GM19035 (cell line): ENCODE data around the gene POLRMT.

Experiments used
- ATAC-seq: cut with Tn5 transposase; IDR thresholded peaks from one replicate; pipeline ENCODE4 v1.9.1; 2021; ENCODE audit not compliant: unreplicated experiment

POLRMT gene

DNA sequence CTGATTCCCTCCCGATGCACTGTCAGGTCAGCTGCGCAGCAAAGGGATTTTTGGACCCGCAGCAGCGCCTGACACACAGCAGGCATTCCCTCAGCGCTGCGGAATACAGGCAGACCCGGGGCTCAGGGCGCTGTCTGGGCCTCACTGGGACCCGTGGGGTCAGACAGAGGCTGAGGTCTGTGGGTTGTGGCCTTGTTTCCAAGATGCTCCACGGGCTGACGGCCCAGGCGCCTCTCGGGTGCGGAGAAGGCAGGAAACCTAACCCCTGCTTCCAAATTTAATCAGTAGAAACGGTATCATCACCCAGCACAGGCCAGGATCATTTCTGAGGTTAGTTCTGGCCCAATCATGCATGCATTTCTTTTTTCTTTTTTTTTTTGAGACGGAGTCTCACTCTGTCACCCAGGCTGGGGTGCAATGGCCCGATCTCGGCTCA is 30.4 kb upstream of the POLRMT start:
- peak; percentile 1 for ATAC-seq

DNA sequence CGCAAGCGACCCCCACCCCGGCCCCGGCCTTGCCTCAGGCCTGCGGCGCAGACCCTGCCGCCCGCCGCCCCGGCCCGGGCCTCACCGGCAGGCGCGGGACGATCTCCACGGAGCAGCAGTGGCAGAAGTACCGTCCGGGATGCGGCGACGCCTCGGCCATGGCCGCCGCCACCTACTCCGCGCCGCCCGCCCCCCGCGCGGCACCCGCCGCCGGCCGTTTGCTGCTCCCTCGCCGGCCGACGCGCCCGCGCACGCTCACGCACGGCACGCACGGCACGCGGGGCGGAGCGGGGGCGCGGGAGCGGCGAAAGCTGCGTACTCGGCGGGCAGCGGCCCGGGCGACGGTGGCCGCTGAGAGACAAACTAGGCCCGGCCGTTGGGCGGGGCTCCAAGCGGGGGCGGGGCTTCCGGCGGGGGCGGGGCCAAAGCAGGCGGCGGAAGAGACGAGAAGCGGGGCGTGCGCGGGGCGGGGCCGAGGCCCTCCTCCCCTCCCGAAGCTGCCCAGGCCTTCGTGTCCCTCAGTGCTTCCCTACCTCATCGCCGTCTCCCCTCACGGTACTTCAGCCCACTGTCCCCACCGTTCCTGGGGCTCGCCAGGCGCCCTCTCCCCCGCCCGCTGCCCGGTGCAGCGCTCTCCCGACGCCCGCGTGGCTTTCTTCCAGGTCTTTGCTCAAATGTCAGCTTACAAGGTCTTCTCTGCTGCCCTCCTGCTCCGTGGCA is 29.8 kb upstream of the POLRMT start, which contains the start of gene RNF126:
Gene RNF126 (minus strand): TSS at position 253 of the 720 bp plus-strand sequence. CDS start 93 bp downstream, at position 160.
- ATAC-seq, result peak; percentile 59

DNA sequence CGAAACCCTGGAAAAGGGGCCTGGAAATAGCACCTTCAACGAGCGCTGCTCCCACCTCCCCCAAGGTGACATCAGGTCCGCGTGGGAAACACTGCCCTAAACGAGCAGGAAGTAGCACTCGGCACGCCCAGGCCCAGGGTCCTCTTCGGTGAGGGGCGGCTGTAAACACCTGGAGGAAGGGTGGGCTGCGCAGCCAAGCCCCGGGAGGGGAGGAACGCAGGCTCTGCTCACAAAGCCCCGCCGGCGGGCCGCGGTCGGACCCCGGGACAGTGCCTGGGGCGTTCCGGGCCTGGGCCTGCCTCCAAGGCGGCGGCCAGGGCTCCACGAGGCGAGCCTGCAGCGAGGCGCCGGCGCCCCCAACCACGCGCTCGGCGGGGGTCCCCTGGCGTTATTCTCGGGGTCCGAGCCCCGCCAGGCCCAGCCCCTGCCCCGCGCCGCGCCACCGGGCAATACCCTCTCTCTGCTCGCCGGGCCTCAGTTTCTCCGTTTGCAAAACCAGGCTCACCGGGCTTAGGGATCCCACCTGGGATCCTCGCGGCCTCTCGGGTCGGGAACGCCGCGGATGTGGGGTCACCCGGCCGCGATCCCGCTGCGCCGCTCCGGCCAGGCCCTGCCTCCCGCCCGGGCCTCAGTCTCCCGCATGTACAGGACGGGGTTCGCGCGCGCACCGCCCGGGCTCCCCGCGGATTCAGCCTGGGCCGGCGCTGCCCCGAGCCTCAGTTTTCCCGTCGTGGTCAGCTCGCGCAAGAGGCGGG is 29.0 kb upstream of the POLRMT start:
- ATAC-seq, result peak; percentile 21

DNA sequence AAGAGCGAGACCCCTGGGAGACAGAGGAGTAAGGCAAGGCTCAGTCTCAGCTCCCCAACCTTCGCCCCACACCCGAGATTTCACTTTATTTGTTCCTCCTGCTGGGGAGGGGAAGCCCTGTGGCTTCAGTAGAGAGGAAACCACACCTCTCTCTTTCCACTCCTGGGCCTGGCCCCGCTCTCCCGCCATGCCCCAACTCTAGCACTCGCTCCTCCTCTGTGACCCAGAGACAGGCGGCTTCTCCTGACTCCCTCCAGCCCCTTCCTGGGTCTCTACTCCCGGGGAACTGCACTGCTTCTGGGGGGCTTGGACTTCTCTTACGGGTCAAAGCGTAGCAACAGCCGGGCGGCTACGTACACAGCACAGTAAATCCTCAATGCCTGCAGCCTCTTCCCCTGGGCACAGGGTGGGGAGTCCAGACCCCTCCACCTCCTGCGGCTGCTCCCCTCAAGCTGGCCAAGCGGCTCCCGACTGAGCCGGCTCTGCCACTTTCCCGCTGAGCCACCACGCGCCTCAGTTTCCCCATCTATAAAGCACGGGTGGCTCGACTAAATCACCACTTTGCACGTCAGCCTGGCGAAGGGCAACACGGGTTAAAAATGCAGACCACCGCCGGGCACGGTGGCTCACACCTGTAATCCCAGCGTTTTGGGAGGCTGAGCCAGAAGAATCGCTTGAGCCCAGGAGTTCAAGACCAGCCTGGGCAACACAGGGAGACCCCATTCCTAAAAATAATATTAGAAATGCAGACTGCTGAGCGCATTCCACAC is 28.3 kb upstream of the POLRMT start:
- ATAC-seq, result no peak

DNA sequence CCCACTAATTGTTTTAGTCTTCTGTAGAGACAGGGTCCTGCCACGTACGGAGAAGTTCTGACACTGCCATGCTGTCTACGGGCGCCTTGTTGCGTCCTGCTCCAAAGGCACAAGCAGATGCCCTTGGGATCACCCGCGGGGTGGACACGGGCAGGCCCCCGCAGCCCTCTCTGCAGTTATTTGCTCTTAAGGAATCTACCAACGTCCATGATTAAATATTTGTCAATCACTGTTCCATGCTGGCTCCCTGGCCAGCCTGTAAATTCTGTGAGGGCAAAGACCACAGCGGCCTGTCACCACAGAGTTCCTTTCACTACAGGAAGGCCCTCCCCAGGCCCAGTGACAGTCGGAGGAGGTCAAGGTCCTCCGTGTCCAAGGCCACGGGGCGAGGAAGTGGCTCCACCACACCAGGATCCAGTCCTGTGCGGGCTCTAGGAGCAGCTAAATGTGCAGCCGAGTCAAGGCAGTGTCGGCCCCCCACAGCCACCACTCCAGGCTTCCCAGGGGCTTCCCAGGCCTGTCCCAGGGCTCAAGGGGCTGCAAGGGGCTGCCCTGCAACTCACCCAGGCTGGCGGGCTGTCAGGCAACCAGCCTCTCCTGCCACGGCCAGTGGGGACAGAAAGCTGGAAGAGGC is 27.6 kb upstream of the POLRMT start:
- no peak for ATAC-seq

DNA sequence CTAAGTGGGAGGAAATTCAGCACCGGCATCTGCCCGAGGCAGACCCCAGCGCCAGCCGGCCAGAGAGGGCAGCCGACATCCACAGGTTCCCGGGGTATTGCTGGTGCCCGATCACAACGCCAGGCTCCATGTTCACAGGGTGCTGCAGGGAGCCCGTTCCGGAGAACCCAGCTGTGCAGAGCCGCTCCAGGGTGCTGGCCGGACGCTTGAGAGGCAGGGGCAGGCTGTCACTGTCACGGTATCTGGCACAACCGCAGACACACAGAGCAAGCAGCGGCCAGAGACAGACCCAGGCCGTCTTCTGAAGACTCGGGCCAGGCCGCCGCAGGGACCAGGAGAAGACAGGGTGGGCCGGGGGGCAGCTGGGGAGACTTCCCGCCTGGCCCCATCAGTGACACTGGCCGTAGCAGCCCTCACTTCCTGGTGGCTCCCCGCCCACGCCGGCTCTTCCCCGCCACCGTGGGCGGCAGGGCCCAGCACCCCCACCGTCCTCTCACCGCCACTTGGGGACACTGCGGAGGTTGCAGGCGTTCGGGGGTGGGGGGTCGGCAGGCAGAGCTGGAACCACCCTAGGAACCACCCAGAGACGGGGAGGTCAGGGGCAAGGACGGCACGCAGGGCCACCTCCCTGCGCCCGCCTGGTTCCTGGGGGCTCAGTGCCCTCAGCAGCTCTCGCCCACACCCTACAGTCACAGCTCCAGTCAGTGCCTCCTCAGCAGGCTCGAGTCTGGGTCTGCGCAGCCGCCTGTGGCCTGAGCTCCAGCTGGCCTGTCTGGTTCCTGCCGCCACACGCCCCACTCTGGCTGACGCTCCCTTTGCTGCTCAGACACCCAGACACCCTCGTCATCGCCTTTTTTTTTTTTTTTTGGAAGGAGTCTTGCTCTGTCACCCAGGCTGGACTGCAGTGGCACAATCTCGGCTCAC is 25.8 kb upstream of the POLRMT start:
- no peak for ATAC-seq

DNA sequence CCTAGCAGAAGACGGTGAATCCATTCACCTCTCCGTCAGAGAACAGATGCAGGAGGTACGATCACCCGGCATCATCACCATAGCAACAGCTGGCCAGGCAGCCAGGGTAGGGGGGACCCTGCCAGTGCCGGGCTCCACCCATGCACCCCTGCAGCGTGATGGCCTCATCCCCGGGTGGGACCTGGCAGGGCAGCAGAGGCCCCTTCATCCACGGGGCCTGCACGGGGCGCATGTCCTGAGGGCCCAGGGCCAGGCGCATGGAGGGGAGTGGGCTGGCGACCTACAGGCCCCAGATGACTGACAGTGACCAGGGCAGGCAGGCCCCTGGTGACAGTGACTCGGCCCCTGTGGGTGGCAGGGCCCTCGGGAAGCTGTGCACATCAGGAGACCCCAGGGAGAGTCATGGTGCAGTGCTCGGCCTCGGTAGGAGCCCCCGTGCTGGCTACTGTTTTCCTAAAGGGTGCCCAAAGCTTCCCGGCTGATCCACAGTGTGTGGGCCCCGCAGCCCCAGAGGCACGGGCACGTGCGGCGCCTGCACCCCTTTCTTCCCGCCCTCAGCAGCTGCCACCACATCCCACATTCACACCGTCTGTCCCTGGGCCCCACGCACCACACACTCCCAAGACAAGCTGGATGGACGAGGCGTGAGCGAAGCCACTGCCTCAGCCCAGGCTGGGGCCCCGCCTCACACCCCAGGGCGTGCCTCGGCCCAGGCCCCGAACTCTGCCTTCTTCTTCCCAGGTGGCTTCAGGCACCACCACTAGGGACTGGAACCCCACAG is 24.9 kb upstream of the POLRMT start:
- ATAC-seq, result no peak

DNA sequence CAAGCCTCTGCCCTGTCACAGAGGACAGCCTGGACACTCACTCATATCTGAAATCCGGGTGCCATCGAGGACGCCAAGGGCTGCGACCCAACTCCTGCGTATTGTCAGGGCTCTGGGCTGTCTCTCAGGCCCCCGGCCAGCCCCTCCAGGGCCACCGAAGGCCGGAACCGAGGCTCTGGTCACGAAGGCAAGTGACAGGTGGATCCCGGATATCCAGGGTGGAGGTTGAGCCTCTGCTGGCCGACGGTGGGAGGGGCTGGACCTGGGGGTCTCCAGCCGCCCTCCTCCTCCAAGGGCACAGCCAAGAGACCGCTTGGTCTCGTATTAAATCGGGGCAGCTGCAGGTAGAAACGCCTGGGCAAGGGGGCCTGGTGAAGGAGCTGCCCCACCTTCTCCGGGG is 24.3 kb upstream of the POLRMT start:
- ATAC-seq, result no peak

DNA sequence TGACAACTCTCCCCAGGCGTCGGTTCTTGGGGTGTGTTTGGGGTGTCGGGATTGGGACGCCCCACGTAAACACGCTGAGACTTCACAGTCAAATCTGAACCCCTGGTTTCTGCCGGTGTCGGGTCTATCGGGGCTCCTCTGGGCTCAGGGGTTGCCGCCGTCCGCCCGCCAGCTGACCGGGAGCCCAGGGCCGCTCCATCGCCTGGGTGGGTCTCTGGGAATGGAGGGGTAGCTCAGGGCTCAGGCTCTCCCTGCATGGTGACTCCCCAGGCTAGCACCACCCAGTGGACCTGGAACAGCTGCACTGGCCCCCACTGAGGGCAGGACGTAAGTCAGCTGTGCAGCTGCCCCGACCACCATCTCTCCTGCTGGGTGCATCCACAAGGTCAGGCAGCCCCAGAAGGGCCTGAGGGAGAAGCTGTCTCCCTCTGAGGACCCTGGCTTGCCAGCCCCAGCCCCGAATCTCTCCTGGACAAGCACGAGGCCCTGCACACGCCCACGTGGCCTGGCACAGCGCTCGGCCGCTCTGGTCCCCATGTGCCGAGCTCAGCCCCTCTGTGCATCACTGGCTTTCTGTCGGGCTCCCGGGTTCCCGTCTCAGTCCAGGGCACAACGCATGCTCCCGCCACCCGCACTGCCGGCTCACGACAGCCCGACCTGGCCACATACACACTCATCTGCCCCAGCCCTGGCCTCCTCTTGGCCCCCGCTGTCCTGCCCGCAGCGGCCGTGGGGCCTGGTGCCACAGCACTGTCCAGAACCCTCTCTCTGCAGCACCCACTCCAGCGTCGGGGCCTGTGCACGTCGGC is 23.6 kb upstream of the POLRMT start:
- no peak for ATAC-seq

DNA sequence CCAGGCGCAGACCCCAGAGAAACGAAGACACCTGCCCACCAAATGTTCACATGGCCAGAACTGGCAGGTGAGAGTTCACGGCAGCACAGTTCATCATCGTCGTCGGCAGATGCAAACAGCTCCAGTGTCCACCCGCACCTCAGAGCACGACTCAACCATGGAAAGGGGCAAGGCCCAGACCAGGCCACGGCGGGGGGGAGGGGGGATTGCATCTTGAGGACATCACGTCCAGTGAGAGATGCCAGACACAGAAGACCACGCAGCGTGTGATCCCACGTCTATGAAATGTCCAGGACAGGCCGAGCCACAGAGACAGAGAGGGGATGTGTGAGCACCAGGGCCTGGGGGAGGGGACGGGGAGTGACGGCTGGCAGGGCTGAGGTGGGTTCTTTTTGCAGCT is 22.4 kb upstream of the POLRMT start:
- ATAC-seq, result no peak

DNA sequence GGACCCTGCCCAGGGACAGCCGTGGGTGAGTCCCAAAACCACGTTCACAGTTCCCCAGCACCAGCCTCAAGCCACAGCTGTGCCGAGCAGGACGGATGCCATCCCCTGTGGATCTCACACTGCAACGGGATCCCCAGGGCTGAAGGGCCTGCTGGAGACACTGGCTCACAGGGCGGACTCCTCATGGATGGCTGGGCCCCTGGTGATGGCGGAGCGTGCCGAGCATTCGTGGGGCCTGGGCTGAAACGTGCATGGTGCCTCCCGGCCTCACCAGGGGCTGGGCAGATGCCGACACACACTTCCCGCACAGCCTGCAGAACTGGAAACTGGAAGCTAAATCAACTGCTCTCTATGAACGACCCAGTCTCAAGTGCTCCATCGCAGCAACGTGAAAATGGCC is 20.1 kb upstream of the POLRMT start:
- no peak for ATAC-seq

DNA sequence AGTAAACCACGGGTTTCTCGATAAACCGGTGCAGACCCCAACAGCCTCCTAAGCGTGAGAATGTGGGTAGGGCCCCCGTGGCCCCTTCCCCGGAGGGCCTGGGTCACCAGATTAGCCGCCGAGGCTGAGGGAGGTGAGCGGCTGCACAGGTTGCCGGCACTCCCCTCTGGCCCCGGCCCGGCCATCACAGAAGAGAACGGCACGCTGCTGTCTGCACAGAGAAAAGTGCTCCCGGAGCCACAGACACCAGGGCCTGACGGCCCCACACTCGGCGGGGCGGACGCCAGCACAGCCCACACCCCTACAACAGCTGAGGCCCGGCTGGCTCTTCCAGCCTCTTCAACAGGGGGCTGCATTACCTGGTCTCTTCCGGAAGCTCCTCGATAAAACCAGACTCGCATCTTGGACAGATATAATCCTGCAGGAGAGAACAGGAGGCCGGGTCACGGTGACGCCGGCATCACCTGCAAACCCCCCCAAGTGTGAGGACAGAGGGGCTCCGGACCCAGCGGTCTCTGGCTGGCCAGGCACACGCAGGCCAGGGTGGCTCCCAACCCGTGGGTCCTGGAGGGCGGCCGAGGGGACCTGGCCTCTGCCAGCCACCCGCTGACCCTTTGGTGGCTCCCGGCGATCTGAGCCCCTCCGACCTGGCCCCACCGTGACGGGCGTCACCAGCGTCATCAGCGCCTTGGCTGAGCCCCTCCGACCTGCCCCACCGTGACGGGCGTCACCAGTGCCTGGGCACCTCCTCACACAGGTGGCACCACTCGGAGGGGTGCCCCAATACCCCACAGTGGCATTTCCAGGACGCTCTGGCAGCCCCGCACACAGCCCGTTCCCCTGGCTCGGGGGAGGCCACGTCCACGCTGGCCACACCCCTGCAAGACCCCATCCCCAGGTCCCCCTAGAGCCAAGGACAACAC is 19.4 kb upstream of the POLRMT start:
- ATAC-seq, result no peak

DNA sequence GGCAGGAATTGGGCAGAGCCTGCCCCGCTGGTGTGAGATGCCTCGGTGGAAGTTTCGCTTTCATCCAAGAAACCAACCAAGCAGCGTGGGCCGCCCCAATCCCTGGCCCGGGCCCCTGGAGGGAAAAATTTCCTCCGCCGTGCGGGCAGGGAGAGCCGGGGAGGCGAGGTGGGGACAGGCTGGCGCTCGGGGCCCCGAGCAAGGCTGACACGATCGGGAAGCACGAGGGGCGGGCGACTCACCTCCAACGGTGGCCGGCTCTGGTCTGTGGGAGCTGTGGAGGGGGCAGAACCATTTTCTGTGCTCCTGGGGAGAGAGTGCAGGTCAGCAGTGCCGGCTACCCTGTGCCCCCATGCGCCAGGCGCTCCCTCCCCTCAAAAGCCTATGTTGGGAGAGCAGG is 18.7 kb upstream of the POLRMT start:
- no peak for ATAC-seq

DNA sequence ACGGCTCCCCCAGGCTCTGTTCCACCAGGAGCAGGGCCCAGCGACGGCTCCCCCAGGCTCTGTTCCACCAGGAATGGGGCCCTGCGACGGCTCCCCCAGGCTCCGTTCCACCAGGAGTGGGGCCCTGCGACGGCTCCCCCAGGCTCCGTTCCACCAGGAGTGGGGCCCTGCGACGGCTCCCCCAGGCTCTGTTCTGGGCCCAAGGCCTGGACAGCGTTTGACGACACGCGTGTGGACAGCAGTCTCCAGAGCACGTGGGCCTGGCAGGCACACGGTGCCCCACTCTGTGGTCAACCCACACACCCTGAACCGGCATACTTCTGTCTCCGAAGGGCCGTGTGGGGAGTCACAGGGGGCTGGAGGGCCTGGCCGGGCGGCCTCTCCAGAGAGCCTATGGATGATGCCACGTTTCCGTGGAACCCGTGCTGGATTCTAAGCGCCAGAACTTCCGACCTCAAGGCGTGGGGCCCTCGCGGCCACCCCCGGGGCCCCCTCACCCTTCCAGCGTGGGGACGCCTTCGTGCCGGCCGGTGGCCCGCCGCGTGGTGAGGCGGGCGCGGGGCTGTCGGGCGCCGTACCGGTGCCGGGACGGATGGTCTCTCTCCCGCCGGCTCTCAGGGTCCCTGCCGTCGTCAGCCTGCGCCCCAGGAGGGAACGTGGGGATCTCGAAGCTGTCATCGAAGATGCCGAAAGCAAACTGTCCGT is 17.9 kb upstream of the POLRMT start:
- ATAC-seq, result no peak

DNA sequence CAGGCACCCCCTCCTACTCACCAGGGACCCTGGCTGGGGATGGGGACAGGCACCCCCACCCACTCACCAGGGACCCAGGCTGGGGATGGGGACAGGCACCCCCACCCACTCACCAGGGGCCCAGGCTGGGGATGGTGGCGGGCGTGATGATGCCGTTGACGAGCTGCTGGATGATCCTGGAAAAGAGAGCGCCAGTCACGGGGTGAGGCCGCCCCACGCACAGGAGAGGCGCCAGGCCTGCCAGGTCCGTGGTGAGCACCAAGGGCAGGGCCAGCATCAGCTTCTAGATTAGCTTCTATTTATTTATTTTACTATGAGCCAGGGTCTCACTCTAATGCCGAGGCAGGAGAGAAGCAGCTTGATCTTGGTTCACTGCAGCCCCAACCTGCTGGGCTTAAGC is 16.8 kb upstream of the POLRMT start:
- no peak for ATAC-seq

DNA sequence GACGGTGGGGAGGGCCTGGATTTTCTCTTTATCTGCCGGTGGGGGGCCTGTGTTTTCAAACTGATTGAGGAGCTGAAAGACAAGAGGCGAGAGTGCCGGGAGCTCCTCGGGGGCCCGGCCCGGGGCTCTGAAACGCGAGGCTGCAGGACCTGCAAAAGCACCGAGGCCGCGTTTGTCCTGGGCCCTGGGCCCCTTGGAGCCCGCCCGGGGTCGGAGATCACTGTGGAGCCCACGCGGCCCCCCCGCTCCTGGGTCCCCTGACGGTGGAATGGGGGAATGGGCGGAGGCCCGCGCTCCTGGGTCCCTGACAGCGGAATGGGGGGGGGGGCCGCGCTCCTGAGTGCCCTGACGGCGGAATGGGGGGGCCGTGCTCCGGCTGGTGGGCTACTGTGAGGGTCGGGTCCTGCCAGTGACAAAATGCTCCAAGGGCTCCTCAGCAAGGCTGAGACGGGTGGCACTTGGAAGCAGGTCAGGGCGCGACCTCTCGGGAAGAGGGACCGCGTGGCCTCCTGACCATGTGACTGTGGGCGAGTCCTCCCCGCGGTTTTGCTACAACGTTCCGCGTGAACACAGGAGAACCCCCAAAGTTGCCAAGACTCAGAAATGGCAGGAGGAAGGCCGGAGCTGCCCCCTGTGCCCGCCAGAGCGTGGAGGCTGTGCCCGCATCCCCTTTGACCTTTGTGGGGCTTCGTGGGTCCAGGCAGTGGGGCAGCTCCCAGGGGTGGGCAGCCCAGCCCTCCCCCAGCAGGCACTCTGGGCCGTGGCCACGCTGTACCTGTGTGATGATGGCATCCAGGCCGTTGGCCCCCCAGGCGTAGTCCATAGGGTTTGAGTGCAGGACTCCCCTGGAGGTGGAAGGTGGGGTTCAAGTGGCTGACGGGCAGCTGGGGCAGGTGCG is 15.8 kb upstream of the POLRMT start:
- no peak for ATAC-seq
